Measurements from ENCODE around the gene SEMA3F.
A peak's percentile ranks its signal among the peaks of the same experiment; 100 is the strongest.

Gene SEMA3F

DNA sequence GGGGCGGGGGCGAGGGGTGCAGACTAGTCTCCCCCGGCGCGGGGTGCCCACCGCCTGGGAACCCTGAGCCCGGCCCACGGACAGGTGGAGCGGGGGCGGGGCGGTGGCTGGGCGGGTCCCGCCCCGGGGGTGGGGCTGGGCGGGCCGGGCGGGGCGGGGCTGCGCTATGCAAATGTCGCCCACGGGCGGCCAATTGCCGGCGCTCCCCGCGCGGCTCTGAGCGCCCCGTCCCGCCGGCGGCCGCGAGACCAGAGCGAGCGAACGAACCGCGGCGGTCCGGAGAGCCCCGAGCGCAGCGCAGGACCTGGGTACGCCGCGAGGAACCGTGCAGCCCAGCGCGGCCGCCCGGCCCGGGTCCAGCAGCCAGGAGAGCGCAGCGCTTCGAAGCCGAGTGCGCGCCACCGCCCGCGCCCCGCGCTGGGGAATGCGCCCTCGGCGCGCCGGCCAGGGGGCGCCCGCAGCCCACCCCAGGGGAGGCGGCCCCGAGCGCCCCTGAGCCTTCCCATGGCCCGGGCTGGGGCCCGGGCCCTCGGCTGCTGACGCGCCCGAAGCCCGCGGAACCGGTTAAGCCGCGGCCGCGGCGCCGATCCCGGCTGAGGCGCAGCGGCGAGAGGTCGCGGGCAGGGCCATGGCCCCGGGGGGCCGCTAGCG lies at the start of gene SEMA3F:
Gene SEMA3F (plus strand): TSS at position 485 of the 651 bp plus-strand sequence. CDS start 4,299 bp downstream, outside the sequence.
- Mint-ChIP-seq H3K27me3 (peaks cover 85% of the 10 kb centered on the region), H3K36me3 (no peaks in the 10 kb centered on the region)
- CTCF ChIA-PET = interaction anchor here (1.8 kb wide), 1 partner anchor 34 kb away, joined by 6 read pairs; no protein-coding TSS in a partner anchor

DNA sequence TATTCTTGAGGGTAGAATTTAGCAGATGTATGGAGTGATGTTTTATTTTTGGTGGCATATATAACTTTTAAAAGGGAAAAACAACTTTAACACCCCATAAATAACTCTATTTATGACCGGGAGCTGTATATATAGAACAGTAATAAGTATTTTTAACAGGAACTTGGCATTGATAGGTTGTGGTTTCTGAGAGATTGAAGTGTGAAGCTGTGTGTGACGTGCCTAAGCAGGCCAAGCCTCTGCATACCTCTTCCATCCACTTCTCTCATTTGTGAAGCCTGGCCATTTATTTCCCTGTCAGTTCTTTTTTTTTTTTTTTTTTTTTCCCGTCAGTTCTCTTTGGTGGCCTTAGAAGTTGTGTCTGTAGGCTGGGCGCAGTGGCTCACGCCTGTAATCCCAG lies 43.4 kb upstream of the SEMA3F start:
- Mint-ChIP-seq H3K4me3 (no peak overlapping the region), H3K9me3 (no peaks in the 10 kb centered on the region), H3K4me1 (peaks cover 2% of the 10 kb centered on the region), H3K27ac (no peak overlapping the region), H3K36me3 (peaks cover 77% of the 10 kb centered on the region), H3K27me3 (no peaks in the 10 kb centered on the region)
- no peak for DNase-seq
- CTCF ChIA-PET = no interaction called here

More for the DNA sequence above, at the start of gene SEMA3F:
- Mint-ChIP-seq H3K9me3 (no peaks in the 10 kb centered on the region), H3K4me3 (peak within 1 kb of the TSS; percentile 68), H3K4me1 (peaks cover 7% of the 10 kb centered on the region), H3K27ac (no peak within 1 kb of the TSS)
- peak; percentile 80 for DNase-seq

DNA sequence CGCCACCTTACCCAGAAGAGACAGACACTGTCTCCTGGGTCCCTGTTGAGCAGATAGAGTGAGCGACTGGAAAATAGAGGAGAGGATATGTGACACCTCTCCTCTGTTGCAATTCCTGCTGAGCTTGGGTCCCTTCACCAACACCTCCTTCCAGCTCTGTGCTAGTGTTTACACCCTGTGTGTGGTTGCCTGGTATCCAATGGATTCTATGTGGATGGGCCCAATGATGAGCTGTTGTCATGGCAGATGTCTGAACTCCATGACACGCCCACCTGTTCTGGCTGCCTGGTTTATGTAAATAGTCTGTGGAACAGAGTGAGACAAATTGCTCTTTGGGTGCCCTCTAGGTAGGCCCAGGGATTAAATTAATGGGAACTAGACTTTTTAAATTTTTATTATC lies 42.7 kb upstream of the SEMA3F start:
- no peak overlapping the region for H3K4me3 Mint-ChIP-seq
- no peak for DNase-seq
- CTCF ChIA-PET = no interaction called here
- H3K9me3 Mint-ChIP-seq = no peaks in the 10 kb centered on the region
- H3K4me1 Mint-ChIP-seq = peaks cover 2% of the 10 kb centered on the region
- no peak overlapping the region for H3K27ac Mint-ChIP-seq
- H3K27me3 Mint-ChIP-seq = no peaks in the 10 kb centered on the region
- H3K36me3 Mint-ChIP-seq = peaks cover 77% of the 10 kb centered on the region

DNA sequence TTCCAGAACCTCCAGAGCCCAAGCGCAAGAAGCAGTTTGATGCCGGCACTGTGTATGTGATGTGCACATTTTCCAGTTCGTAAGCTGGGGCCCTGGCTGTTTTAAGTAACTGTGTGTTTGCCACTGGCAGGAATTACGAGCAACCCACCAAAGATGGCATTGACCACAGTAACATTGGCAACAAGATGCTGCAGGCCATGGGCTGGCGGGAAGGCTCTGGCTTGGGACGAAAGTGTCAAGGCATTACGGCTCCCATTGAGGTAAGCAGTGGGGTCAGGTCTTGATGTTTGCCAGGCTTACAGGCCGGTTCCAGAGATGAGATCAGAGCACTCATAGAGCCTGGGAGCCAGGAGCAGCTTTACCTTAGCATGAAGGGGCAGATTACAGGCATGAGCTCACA lies 38.0 kb upstream of the SEMA3F start:
- Mint-ChIP-seq H3K27ac (no peak overlapping the region), H3K36me3 (peaks cover 56% of the 10 kb centered on the region), H3K4me3 (no peak overlapping the region), H3K9me3 (no peaks in the 10 kb centered on the region), H3K27me3 (no peaks in the 10 kb centered on the region), H3K4me1 (no peaks in the 10 kb centered on the region)
- CTCF ChIA-PET = no interaction called here
- DNase-seq = no peak

DNA sequence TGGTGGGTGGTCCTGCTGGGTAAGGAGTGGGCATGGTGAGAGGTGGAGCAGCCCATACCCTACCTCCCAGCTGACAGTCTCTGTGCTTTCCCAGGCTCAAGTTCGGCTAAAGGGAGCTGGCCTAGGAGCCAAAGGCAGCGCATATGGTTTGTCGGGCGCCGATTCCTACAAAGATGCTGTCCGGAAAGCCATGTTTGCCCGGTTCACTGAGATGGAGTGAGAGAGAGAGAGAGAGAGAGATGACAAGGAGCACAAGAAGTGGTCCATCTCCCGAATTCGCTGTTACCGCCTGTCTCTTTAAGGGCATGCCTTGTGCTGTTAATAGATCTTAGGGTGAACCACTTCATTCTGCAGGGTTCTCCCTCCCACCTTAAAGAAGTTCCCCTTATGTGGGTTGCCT lies 36.9 kb upstream of the SEMA3F start:
- no peak for DNase-seq
- no peaks in the 10 kb centered on the region for H3K27me3 Mint-ChIP-seq
- CTCF ChIA-PET = interaction anchor here (0.6 kb wide), 1 partner anchor 34 kb away, joined by 3 read pairs; no protein-coding TSS in a partner anchor
- no peaks in the 10 kb centered on the region for H3K9me3 Mint-ChIP-seq
- H3K4me3 Mint-ChIP-seq = no peak overlapping the region
- no peak overlapping the region for H3K27ac Mint-ChIP-seq
- no peaks in the 10 kb centered on the region for H3K4me1 Mint-ChIP-seq
- peaks cover 53% of the 10 kb centered on the region for H3K36me3 Mint-ChIP-seq

DNA sequence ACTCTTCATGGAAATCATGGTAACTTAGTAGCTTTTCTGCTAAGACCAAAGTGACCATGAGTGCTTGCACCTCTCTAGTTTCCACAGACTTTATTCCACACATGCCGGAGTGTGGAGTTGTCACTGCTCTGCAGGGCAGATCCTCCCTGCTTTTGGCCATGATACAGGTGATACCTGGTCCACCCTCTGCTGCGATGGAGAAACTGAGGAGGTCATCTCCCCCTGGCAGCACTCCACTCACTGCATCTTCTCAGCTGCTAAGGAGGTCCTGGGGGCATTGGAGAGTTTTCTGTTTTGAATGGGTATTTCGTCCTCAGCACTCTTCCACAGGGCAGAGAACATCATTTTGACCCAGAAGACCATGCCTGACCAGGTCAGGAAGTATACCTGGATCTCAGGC lies 35.3 kb upstream of the SEMA3F start:
- peaks cover 40% of the 10 kb centered on the region for H3K36me3 Mint-ChIP-seq
- H3K27ac Mint-ChIP-seq = no peak overlapping the region

DNA sequence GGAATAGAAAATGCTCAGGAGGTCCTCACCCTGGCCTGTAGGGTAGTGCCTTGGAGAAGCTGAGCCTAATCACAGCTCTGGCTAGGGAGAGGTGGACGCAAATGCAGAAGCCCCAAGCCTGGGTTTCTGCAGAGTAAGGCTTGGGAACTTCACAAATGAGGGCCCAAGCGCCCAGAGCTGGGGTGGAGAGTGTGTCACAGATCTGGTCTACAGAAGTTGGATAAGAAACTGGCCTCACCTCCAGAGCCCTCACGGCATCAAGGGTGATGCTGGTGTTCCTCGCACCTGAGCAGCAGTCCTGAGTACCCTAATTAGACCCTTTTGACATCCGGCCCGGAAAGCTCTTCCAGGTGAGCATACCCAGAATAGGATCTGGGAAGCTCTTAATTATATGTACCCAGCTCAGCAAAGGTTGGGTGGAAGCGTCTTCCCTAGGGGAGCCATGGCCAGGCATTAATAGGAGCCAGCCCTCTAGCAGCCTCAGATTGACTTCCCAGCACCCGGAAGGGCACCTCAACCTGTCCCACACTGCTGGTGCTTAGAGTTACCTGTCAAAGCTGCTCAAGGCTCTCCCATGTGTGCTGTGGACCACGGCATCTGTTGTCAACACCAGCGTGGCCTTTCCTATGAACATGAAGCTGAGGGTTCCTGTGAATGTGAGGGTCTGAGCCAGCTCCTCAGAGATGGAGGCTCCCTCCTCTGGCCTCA lies 34.6 kb upstream of the SEMA3F start:
- CTCF ChIA-PET = interaction anchor here (0.6 to 4.5 kb wide), 16 partner anchors 8 to 105 kb away, joined by 3 to 30 read pairs (median 4); partner anchors contain the start of gene GNAT1
- H3K9me3 Mint-ChIP-seq = no peaks in the 10 kb centered on the region
- H3K27ac Mint-ChIP-seq = peak overlapping the region; percentile 5
- H3K36me3 Mint-ChIP-seq = peaks cover 36% of the 10 kb centered on the region
- no peak overlapping the region for H3K4me3 Mint-ChIP-seq
- DNase-seq = no peak
- H3K27me3 Mint-ChIP-seq = no peaks in the 10 kb centered on the region
- no peaks in the 10 kb centered on the region for H3K4me1 Mint-ChIP-seq

More for the DNA sequence above, 35.3 kb upstream of the SEMA3F start:
- no peaks in the 10 kb centered on the region for H3K9me3 Mint-ChIP-seq
- DNase-seq = no peak
- no peaks in the 10 kb centered on the region for H3K27me3 Mint-ChIP-seq
- CTCF ChIA-PET = interaction anchor here (1.1 to 4.5 kb wide), 8 partner anchors 9 to 106 kb away, joined by 3 to 30 read pairs (median 6); partner anchors contain the start of gene GNAT1
- no peaks in the 10 kb centered on the region for H3K4me1 Mint-ChIP-seq
- H3K4me3 Mint-ChIP-seq = no peak overlapping the region

DNA sequence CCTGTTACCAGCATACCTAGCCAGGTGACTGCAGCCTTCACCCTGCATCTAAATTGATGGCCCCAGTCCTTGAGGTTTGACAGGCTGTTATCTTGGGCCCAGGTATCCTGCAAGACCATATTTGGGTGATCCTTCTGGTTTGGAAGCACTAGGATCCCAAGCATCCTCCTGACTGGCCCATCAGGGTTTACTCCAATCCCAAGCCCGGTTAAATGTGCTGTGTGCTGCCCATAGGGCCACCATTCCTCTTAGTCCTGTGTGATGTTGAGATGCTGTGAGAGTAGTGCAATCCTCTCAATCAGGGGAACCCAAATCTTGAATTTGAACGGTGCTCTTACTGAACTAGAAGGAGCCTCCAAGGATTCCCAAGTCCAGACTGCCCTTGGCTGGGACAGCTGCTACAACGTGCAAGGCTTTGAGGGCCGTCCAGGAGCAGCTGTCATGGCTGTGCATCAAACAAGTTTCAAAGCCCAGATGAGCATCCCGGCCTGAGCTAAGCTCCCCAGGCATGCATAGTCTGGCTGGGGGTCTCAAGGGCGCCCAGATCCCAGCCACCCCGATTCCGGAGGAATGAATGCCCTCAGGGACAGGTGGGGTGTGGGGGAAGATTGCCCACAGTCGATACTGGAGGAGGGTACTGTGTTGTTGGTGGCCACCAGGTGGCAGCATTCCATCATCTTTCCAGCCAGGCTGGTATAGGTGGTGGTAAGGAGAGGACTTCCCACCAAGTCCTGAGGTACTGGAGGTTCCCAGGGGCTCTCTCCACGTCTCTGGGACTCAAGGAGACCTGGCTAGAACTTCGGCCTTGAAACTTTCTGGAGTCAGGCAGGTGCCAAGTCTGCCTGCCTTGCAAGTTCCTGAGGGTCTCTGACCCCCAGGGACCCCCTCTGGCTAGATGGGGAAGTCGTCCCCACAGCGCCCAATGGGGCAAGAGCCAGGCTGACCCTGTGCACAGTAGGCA lies 33.8 kb upstream of the SEMA3F start:
- no peak overlapping the region for H3K27ac Mint-ChIP-seq
- DNase-seq = peak; percentile 82
- CTCF ChIA-PET = interaction anchor here (0.6 to 4.5 kb wide), 18 partner anchors 7 to 126 kb away, joined by 3 to 30 read pairs (median 4); partner anchors contain the start of gene GNAT1
- no peaks in the 10 kb centered on the region for H3K27me3 Mint-ChIP-seq
- H3K4me1 Mint-ChIP-seq = no peaks in the 10 kb centered on the region
- no peak overlapping the region for H3K4me3 Mint-ChIP-seq
- peaks cover 27% of the 10 kb centered on the region for H3K36me3 Mint-ChIP-seq
- no peaks in the 10 kb centered on the region for H3K9me3 Mint-ChIP-seq

DNA sequence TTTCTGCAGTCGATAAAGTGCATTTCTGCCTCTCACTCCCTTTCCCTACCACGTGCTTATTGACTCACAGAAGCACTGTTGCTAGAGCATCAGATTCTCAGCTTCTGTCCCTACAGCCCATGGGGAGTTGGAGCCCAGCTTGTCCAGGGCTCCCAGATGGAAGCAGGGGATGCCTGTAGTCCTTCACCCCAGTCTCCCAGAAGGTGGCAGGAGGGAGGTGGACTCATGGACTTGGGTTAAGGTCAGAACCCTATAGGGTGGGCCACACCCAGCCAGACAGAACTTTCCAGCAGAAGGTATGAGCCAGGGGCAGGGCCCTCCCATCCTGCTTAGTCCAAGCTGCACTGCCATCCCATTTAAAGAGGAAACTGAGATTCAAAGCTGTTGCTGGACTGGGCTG lies 33.1 kb upstream of the SEMA3F start:
- CTCF ChIA-PET = interaction anchor here (0.5 to 4.5 kb wide), 12 partner anchors 9 to 1384 kb away, joined by 3 to 30 read pairs (median 4); no protein-coding TSS in a partner anchor
- Mint-ChIP-seq H3K4me1 (no peaks in the 10 kb centered on the region), H3K27me3 (no peaks in the 10 kb centered on the region), H3K27ac (no peak overlapping the region), H3K9me3 (no peaks in the 10 kb centered on the region), H3K36me3 (peaks cover 20% of the 10 kb centered on the region), H3K4me3 (no peak overlapping the region)
- DNase-seq = no peak

DNA sequence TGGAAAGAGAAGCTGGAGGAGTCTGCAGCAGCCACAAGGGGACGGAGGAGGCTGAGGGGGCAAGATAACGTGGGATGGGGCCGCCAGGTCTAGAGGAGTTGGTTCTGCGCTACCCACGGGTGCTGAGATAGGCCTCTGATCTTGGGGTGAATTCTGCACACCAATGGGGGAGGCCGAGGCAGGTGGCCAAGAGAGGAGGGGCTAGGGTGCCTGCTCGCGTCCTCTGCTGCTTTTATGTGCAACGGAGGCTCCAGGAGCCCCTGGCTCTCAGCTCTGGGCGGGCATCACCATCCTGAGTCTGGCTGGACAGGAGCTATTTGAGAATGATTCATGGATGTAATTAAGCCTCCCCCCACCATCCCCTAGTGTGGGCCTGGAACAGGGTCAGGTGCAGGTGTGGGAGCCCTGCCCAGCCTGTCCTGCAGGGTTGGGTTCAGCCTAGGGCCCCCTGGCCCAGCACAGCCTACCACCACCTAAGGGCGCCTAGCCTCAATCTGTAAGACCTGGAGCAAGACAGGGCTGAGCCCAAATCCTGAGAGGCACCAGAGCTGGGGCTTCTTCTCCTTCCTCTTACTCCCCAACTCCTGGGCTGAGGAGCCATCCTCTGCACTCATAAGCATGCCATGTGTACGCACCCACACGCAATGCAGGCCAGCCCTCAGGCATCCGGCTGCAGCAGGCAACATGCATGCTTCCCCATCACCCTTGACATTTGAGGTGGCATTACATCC lies 32.3 kb upstream of the SEMA3F start:
- no peak overlapping the region for H3K27ac Mint-ChIP-seq
- CTCF ChIA-PET = interaction anchor here (0.5 to 4.5 kb wide), 13 partner anchors 9 to 1385 kb away, joined by 3 to 30 read pairs (median 4); no protein-coding TSS in a partner anchor
- no peak overlapping the region for H3K4me3 Mint-ChIP-seq
- no peaks in the 10 kb centered on the region for H3K9me3 Mint-ChIP-seq
- DNase-seq = peak; percentile 18
- H3K36me3 Mint-ChIP-seq = peaks cover 16% of the 10 kb centered on the region
- H3K27me3 Mint-ChIP-seq = no peaks in the 10 kb centered on the region
- H3K4me1 Mint-ChIP-seq = no peaks in the 10 kb centered on the region

DNA sequence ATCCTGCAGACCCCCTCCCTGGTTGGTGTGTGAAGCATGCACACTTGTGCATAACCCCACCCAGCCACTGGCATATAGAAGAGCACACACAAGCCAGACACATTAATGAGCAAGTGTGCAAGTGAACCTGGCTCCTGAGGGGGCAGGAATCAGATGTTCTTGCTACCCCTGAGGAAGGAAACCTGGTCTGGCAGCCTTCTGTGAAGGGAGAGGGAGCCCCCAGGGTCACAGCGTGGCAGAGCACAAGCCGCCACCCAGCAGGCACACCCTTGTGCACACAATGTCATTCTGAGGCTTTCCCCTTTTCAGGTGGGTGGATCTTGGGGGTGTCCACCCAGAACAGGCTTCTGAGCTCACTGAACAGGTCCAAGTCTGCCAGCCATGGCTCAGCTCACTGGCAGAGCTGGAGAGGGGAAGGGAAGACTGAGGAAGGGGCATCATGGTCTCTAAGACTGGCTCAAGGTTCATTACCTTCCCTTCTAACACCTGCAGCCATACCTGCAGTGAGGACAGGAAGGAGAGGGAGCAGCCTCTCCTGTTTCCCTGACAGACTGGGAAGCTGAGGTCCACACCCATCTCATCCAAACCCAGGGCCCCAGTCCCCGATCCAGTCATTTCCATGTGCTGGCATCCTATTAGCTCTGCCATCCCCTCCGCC lies 31.6 kb upstream of the SEMA3F start:
- H3K4me3 Mint-ChIP-seq = no peak overlapping the region
- H3K4me1 Mint-ChIP-seq = no peaks in the 10 kb centered on the region
- H3K27me3 Mint-ChIP-seq = peaks cover 1% of the 10 kb centered on the region
- H3K36me3 Mint-ChIP-seq = peaks cover 9% of the 10 kb centered on the region
- no peaks in the 10 kb centered on the region for H3K9me3 Mint-ChIP-seq
- CTCF ChIA-PET = interaction anchor here (1.1 to 4.5 kb wide), 8 partner anchors 9 to 124 kb away, joined by 3 to 30 read pairs (median 4); no protein-coding TSS in a partner anchor
- DNase-seq = no peak
- no peak overlapping the region for H3K27ac Mint-ChIP-seq

DNA sequence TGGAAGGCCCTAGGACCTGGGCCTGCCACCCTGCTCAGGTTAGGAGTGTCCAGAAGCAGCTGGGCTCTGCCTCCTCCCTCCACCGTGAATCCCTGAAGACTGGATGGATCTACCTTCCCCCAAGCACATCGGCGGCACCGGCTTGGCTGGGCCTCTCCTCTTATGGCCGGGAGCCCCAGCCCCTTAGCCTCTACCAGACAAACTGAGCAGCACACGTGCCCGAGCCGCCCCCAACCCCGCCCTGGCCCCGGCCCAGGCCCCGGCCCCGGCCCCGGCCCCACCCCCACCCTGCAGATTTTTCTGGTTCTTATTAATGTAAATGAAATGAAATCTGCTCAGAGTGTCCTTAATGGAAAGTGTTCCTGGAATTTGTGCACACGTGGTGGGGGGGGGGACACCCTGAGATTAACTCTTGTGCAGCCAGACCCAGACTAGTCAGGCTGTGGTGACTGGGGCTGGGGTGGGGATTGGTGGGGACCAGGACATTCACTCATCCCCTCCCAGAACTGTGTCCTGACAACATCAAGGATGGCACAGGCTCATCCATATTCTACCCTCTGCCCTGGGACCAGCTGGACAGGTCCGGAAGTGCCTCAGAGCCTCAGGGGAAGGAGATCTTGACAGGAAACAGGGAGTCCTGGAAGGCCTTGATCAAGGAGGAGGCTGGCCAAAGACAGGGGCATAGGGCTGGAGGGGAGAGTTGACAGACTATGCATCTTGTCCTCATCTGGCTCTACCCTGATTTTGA lies 30.9 kb upstream of the SEMA3F start:
- H3K36me3 Mint-ChIP-seq = peaks cover 5% of the 10 kb centered on the region
- no peak overlapping the region for H3K27ac Mint-ChIP-seq
- H3K4me3 Mint-ChIP-seq = no peak overlapping the region
- no peak for DNase-seq
- peaks cover 3% of the 10 kb centered on the region for H3K27me3 Mint-ChIP-seq
- no peaks in the 10 kb centered on the region for H3K9me3 Mint-ChIP-seq
- H3K4me1 Mint-ChIP-seq = no peaks in the 10 kb centered on the region
- CTCF ChIA-PET = interaction anchor here (1.2 to 1.8 kb wide), 2 partner anchors 10 to 57 kb away, joined by 3 to 4 read pairs; no protein-coding TSS in a partner anchor
